ENCODE data around the gene P2RY2. TPM values are rescaled to one million over a fixed set of nuclear protein-coding genes. Genes with fewer than 3 reads are reported as not detected.
"Not testable (repeated sequence)": the region's sequence is repeated elsewhere in the genome, so short reads cannot be mapped to it uniquely, and the experiment has no call there.

The P2RY2 gene
- total and polyA plus RNA-seq, 10 of the 15 experiments (the other 5 are each of a cell fraction or from before 2014, with no cell fraction given): 0.03 to 0.23 (median 0.17) TPM; not detected in 7

DNA sequence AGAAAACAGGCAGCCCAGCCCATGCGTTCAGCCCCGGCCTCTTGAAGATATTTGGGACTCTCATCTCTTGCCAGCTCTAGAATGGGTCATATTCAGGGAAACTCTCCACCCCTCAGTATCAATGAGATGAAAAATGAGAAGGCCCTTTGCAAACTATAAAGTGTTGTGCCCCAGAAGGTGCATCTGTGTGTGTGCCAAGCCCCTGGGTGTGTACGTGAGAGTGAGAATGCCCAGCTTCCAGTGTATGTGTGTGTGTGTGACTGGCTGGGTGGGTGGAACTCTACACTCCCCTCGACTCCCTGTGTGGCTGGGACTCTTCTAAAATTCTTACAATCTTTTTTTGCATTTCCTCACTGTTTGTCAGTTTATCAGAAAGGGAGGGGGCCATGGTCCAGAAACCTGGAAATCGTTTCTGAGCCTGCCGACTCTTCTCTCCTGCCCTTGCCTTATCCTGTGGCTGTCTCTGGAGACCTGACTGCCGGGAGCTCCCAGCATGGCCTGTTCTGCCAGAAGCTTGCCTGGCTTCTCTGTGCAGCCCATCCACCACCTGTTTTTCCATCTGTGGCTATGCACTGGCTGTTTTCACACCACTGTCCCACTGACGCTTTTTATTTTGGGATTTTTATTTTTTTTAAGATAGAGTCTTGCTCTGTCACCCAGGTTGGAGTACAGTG, 55.3 kb downstream of the P2RY2 start:
- POLR2A ChIA-PET: interaction anchor here (0.6 kb wide), 1 partner anchor 25 kb away, joined by 3 read pairs; no protein-coding TSS in a partner anchor

DNA sequence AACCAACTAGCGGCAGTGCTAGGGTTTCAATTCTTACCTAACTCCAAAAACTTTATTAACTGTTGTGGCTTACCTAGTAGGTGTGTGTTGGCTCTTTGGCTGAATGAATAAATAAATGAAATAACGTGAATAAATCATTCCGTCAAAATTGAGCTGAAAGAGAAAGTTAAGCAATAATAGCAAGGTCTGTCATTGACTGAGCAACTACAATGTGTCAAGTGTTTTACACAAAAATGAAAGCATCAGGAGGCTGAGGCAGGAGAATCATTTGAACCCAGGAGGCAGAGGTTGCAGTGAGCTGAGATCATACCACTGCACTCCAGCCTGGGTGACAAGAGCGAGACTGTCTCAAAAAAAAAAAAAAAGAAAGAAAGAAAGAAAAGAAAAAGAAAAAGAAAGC, 56.1 kb downstream of the P2RY2 start:
- CTCF ChIA-PET: interaction anchor here (0.5 to 1.6 kb wide), 7 partner anchors 11 to 63 kb away, joined by 4 to 6 read pairs (median 4); no protein-coding TSS in a partner anchor
- H3K27ac ChIP-seq (ENCODE audit: control insufficient read depth, insufficient read depth); H3K4me3 ChIP-seq; in situ Hi-C loops (cut with MboI); H3K36me3 ChIP-seq (ENCODE audit: control insufficient read depth in 2 of 2, insufficient read depth in 2 of 2, low read length in 1 of 2); H4K20me1 ChIP-seq (ENCODE audit: control insufficient read depth, insufficient read depth); FAIRE-seq; RAD21 ChIA-PET (ENCODE audit: unreplicated experiment); BruUV-seq (replicated peaks); H2AFZ ChIP-seq (ENCODE audit: control insufficient read depth, low read depth, low read length); DNase-seq (ENCODE audit: low read depth, low spot score); H3K79me2 ChIP-seq (ENCODE audit: control insufficient read depth, insufficient read depth, low read length); ATAC-seq; intact Hi-C loops (cut with micrococcal nuclease; ENCODE audit: unreplicated experiment); H3K4me2 ChIP-seq (ENCODE audit: control insufficient read depth, insufficient read depth); H3K27me3 ChIP-seq (replicated peaks in 1 of 2; ENCODE audit: control insufficient read depth in 2 of 2, insufficient read depth in 2 of 2, low read length in 1 of 2); H3K9me3 ChIP-seq (replicated peaks; ENCODE audit: control insufficient read depth, insufficient read depth, low read length); H3K9ac ChIP-seq (ENCODE audit: control insufficient read depth, insufficient read depth, low read length): not testable (repeated sequence)
- peaks cover 36% of the 10 kb centered on the region for H3K4me1 ChIP-seq (ENCODE audit: control insufficient read depth, insufficient read depth, low read length)
- POLR2A ChIA-PET: interaction anchor here (0.7 kb wide), 1 partner anchor 556 kb away, joined by 3 read pairs; no protein-coding TSS in a partner anchor
- 78% methylated on average over 3 of the region's 4 CpGs for WGBS (ENCODE audit: insufficient coverage, insufficient replicate concordance, low lambda C conversion rate, missing lambda C conversion rate)
- SMC1A ChIA-PET (ENCODE audit: uncharacterized antibody, unreplicated experiment): interaction anchor here (0.6 to 3.1 kb wide), 2 partner anchors 14 to 127 kb away, joined by 3 to 11 read pairs; no protein-coding TSS in a partner anchor

More for the DNA sequence above, 55.3 kb downstream of the P2RY2 start:
- Histone ChIP-seq H3K36me3 (ENCODE audit: control insufficient read depth in 2 of 2, insufficient read depth in 2 of 2, low read length in 1 of 2) (no peaks in the 10 kb centered on the region), H4K20me1 (ENCODE audit: control insufficient read depth, insufficient read depth) (no peaks in the 10 kb centered on the region), H3K27ac (ENCODE audit: control insufficient read depth, insufficient read depth) (no peak overlapping the region), H3K4me1 (ENCODE audit: control insufficient read depth, insufficient read depth, low read length) (peaks cover 36% of the 10 kb centered on the region), H3K9me3 (replicated peaks; ENCODE audit: control insufficient read depth, insufficient read depth, low read length) (no peaks in the 10 kb centered on the region), H3K4me2 (ENCODE audit: control insufficient read depth, insufficient read depth) (no peak overlapping the region), H2AFZ (ENCODE audit: control insufficient read depth, low read depth, low read length) (no peak overlapping the region), H3K79me2 (ENCODE audit: control insufficient read depth, insufficient read depth, low read length) (no peaks in the 10 kb centered on the region), H3K9ac (ENCODE audit: control insufficient read depth, insufficient read depth, low read length) (no peak overlapping the region), H3K27me3 (replicated peaks in 1 of 2; ENCODE audit: control insufficient read depth in 2 of 2, insufficient read depth in 2 of 2, low read length in 1 of 2) (no peaks in the 10 kb centered on the region; a peak in 1 of 4 replicates), H3K4me3 (no peak overlapping the region)
- TF ChIP-seq HDAC6 (IDR thresholded peaks at IDR 0.05; ENCODE audit: unreplicated experiment) (no peak), ESRRA (IDR thresholded peaks at IDR 0.05; ENCODE audit: low read length) (no peak), RUNX3 (IDR thresholded peaks at IDR 0.05; ENCODE audit: low read length) (no peak), NR2C1 (IDR thresholded peaks at IDR 0.05) (no peak), MYC (IDR thresholded peaks at IDR 0.05; ENCODE audit: insufficient read depth, insufficient read length, insufficient replicate concordance, low read length, severe bottlenecking) (no peak), TAF1 (IDR thresholded peaks at IDR 0.05; ENCODE audit: borderline replicate concordance, low read depth, low read length) (no peak)
- TF ChIP-seq, protein P1, sequence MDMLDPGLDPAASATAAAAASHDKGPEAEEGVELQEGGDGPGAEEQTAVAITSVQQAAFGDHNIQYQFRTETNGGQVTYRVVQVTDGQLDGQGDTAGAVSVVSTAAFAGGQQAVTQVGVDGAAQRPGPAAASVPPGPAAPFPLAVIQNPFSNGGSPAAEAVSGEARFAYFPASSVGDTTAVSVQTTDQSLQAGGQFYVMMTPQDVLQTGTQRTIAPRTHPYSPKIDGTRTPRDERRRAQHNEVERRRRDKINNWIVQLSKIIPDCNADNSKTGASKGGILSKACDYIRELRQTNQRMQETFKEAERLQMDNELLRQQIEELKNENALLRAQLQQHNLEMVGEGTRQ (IDR thresholded peaks at IDR 0.05; ENCODE audit: borderline replicate concordance, low read depth, low read length): no peak
- in situ Hi-C loops (cut with MboI) (no loop called here), intact Hi-C loops (cut with micrococcal nuclease; ENCODE audit: unreplicated experiment) (no loop called here)
- SMC1A ChIA-PET (ENCODE audit: uncharacterized antibody, unreplicated experiment): interaction anchor here (3.1 kb wide), 1 partner anchor 15 kb away, joined by 11 read pairs; no protein-coding TSS in a partner anchor
- 56% methylated on average over 8 of the region's 8 CpGs for WGBS (ENCODE audit: insufficient coverage, insufficient replicate concordance, low lambda C conversion rate, missing lambda C conversion rate)
- CTCF ChIA-PET: interaction anchor here (0.5 to 1.2 kb wide), 6 partner anchors 10 to 328 kb away, joined by 3 to 4 read pairs (median 4); no protein-coding TSS in a partner anchor
- no peak for FAIRE-seq
- DNase-seq (ENCODE audit: low read depth, low spot score): no peak
- no TSS peak for BruUV-seq (replicated peaks)
- RAD21 ChIA-PET (ENCODE audit: unreplicated experiment): no interaction called here
- no peak for ATAC-seq

All from GM12878 (cell line).